ENCODE results near the gene SERPINA9.
A peak's percentile ranks its signal among the peaks of the same experiment; 100 is the strongest.
"Not testable (repeated sequence)": the region's sequence is repeated elsewhere in the genome, so short reads cannot be mapped to it uniquely, and the experiment has no call there.

The SERPINA9 gene

GRCh38 chr14:94501588-94502516 lies 25.9 kb upstream of the SERPINA9 start:
- no peaks in the 10 kb centered on the region for H3K36me3 ChIP-seq (ENCODE audit: insufficient read depth, low read length)
- H3K4me1 ChIP-seq (ENCODE audit: insufficient read depth, low read length): no peaks in the 10 kb centered on the region
- H3K9me3 ChIP-seq (ENCODE audit: control insufficient read depth, insufficient read depth, low read length): no peaks in the 10 kb centered on the region
- no peak overlapping the region for H3K9ac ChIP-seq (ENCODE audit: low read depth, low read length)

- Histone ChIP-seq H3K36me3 (ENCODE audit: insufficient read depth, low read length) (no peaks in the 10 kb centered on the region), H3K9ac (ENCODE audit: low read depth, low read length) (no peak overlapping the region), H3K9me3 (ENCODE audit: control insufficient read depth, insufficient read depth, low read length) (no peaks in the 10 kb centered on the region), H3K4me1 (ENCODE audit: insufficient read depth, low read length) (no peaks in the 10 kb centered on the region)
These were observed 24.3 kb upstream of the SERPINA9 start for GRCh38 chr14:94500264-94500663.

DNA sequence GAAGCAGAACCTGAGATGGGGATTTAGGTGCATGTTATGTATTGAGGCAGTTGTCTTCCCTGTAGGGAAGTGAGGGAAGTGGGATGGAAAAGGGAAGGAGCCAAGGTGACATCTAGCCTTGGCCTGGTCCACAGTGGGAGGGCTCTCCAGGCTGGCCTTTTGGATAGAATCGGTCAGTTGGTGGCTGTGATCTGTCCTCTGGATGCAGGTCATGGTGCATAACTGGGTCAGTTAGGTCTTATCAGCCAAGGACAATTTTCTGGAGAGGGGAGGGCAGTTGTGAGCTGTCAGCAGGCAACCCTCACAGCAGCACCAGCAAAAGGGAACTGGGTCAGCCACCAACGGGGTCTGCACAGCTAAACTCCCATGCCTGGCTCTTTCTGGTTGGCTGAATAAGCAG lies 23.7 kb upstream of the SERPINA9 start:
- no peaks in the 10 kb centered on the region for H3K4me1 ChIP-seq (ENCODE audit: insufficient read depth, low read length)
- H3K9ac ChIP-seq (ENCODE audit: low read depth, low read length): no peak overlapping the region
- H3K36me3 ChIP-seq (ENCODE audit: insufficient read depth, low read length): no peaks in the 10 kb centered on the region
- no peaks in the 10 kb centered on the region for H3K9me3 ChIP-seq (ENCODE audit: control insufficient read depth, insufficient read depth, low read length)

- Histone ChIP-seq H3K4me1 (ENCODE audit: insufficient read depth, low read length) (no peaks in the 10 kb centered on the region), H3K9me3 (ENCODE audit: control insufficient read depth, insufficient read depth, low read length) (no peaks in the 10 kb centered on the region), H3K36me3 (ENCODE audit: insufficient read depth, low read length) (no peaks in the 10 kb centered on the region), H3K9ac (ENCODE audit: low read depth, low read length) (no peak overlapping the region)
These were observed 22.2 kb upstream of the SERPINA9 start for GRCh38 chr14:94498215-94498614.

GRCh38 chr14:94494085-94494484 lies 18.1 kb upstream of the SERPINA9 start:
- Histone ChIP-seq H3K4me1 (ENCODE audit: insufficient read depth, low read length) (no peaks in the 10 kb centered on the region), H3K36me3 (ENCODE audit: insufficient read depth, low read length) (no peaks in the 10 kb centered on the region), H3K9ac (ENCODE audit: low read depth, low read length) (no peak overlapping the region), H3K9me3 (ENCODE audit: control insufficient read depth, insufficient read depth, low read length) (no peaks in the 10 kb centered on the region)

- no peaks in the 10 kb centered on the region for H3K36me3 ChIP-seq (ENCODE audit: insufficient read depth, low read length)
- no peaks in the 10 kb centered on the region; the same call in 1 of the 2 replicates for H3K4me1 ChIP-seq (ENCODE audit: insufficient read depth, low read length)
- H3K9me3 ChIP-seq (ENCODE audit: control insufficient read depth, insufficient read depth, low read length): no peaks in the 10 kb centered on the region
- H3K9ac ChIP-seq (ENCODE audit: low read depth, low read length): no peak overlapping the region
These were observed 15.5 kb upstream of the SERPINA9 start for GRCh38 chr14:94491511-94491910.

- Histone ChIP-seq H3K9ac (ENCODE audit: low read depth, low read length) (no peak overlapping the region), H3K9me3 (ENCODE audit: control insufficient read depth, insufficient read depth, low read length) (no peaks in the 10 kb centered on the region), H3K36me3 (ENCODE audit: insufficient read depth, low read length) (no peaks in the 10 kb centered on the region), H3K4me1 (ENCODE audit: insufficient read depth, low read length) (no peaks in the 10 kb centered on the region; the same call in 1 of the 2 replicates)
These were observed 13.3 kb upstream of the SERPINA9 start for GRCh38 chr14:94489336-94489735.

DNA sequence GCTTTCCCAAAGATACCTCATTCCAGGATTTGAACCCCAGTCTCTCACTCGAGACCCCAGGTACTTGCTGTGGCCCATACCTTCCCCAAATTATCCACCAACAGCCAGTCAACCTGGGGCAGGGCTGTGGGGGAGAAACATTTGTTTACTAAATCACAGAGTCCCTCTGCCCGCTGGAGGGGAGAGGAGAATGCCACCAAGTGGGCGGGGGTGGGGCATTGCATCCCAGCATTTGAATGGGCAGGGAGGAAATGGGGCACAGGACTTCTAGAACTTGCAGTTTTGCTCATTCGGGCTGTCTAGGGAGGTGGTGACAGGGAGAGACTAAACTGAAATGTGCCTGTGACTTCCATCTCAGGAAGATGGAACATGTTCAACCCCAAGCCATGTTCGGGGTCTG lies 10.9 kb upstream of the SERPINA9 start:
- H3K9ac ChIP-seq (ENCODE audit: low read depth, low read length): peak overlapping the region; percentile 55

DNA sequence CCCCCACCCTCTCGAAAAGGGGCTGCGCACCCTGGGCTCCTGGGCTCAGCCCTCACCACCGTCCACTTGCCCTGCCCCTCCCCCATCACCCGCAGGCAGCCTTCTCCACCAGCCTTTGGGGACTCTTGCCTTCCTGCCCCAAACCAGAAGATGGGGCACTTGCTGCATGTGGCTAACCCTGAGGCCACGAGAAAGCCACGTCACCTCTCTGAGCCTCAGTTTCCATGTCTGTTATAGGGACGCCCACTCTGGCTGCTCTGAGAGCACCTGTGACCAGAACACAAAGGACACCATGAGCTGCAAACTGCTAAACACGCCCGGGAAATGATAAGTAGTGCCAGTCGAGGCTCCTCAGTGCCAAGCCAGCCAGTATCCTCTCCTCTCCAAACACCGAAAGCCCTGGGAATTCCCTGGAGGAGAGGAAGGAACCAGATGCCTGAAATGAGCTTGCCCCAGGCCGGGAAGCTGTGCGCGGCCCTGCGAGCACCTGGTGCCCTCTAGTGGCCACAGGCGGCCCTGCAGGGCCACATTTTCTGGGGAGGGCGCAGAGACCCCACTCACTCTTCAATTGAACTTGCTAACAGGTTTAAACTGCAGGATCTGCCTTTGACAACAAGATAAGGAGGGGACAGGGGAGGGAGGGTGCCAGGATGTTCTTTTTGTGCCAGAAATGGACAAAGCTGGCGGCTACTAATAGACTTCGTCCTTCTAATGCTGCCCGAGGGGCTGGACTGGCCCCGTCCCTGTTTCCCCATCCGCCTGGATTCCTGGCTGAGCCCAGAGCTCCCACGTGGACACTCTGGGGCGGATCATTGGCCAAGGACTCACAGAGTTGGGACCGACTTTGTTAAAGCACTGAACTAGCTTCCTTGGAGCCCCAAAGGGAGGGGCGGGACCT lies 10.2 kb upstream of the SERPINA9 start:
- Histone ChIP-seq H3K4me1 (ENCODE audit: insufficient read depth, low read length) (no peaks in the 10 kb centered on the region; the same call in 1 of the 2 replicates), H3K9me3 (ENCODE audit: control insufficient read depth, insufficient read depth, low read length) (no peaks in the 10 kb centered on the region), H3K9ac (ENCODE audit: low read depth, low read length) (peak overlapping the region; percentile 55), H3K36me3 (ENCODE audit: insufficient read depth, low read length) (no peaks in the 10 kb centered on the region)

More for the DNA sequence above, 10.9 kb upstream of the SERPINA9 start:
- Histone ChIP-seq H3K9me3 (ENCODE audit: control insufficient read depth, insufficient read depth, low read length) (no peaks in the 10 kb centered on the region), H3K4me1 (ENCODE audit: insufficient read depth, low read length) (no peaks in the 10 kb centered on the region; the same call in 1 of the 2 replicates), H3K36me3 (ENCODE audit: insufficient read depth, low read length) (no peaks in the 10 kb centered on the region)

DNA sequence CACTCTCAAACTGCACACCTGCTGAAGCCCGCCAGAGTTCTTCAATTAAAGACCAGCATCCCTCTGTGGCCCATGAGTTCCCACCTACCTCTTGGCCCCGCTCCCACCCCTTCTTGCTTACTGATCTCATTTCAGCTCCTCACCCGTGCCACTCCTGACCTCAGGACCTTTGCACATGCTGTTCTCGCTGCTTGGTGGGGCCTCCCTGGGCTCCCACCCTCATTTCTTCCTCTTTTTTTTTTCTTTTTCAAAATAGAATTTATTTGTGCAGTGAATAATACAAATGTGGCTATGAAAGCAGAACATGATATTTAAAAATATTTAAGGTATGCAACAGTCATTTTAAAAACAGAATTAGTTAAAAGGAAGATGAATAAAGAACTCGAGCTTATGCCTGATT lies 8.5 kb upstream of the SERPINA9 start:
- no peaks in the 10 kb centered on the region for H3K9me3 ChIP-seq (ENCODE audit: control insufficient read depth, insufficient read depth, low read length)
- H3K4me1 ChIP-seq (ENCODE audit: insufficient read depth, low read length): no peaks in the 10 kb centered on the region; the same call in 1 of the 2 replicates
- H3K36me3 ChIP-seq (ENCODE audit: insufficient read depth, low read length): no peaks in the 10 kb centered on the region
- H3K9ac ChIP-seq (ENCODE audit: low read depth, low read length): no peak overlapping the region

DNA sequence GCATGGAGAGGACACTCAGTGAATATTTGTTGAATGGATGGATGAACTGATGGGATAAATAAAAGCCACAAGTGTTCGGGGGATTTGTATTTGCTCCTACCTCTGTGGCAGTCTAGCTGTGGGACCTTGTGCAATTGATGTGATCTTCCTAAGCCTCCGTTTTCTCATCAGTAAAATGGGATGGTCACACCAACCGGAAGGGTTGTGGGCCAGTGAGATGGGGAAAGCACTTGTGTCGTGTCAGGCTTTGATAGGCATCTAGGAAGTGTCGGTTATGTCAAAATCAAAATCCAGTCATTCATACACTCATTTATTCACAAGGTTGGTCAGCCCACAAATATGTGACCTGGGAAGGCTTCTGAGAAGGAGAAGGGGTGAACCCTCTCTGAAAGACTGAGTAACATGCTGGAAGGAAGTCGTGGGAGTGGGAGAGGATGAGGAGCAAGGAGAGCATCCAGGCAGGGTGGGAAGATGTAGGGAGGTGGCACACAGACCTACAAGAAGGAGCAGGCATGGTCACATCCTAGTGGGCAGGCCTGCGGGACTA lies 7.8 kb upstream of the SERPINA9 start:
- H3K9ac ChIP-seq (ENCODE audit: low read depth, low read length): no peak overlapping the region
- H3K4me1 ChIP-seq (ENCODE audit: insufficient read depth, low read length): no peaks in the 10 kb centered on the region; the same call in 1 of the 2 replicates
- no peaks in the 10 kb centered on the region for H3K36me3 ChIP-seq (ENCODE audit: insufficient read depth, low read length)
- H3K9me3 ChIP-seq (ENCODE audit: control insufficient read depth, insufficient read depth, low read length): peaks cover 4% of the 10 kb centered on the region; the same call in 1 of the 2 replicates

DNA sequence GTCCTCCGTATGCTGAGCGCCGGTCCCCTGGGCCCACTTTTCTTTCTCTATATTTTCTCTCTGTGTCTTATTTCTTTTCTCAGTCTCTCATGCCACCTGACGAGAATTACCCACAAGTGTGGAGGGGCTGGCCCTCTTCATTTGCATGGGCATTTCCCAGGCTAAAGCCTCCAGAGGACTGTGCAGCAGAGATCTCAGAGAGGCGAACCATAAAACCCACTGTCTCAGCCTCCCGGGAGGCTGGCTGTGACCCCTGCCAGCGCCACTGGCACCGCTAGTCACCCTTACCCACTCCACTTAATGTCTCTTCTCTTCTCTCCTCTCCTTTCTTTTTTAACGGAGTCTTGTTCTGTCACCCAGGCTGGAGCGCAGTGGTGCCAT lies 7.1 kb upstream of the SERPINA9 start:
- H3K36me3 ChIP-seq (ENCODE audit: insufficient read depth, low read length): no peaks in the 10 kb centered on the region
- H3K4me1 ChIP-seq (ENCODE audit: insufficient read depth, low read length): no peaks in the 10 kb centered on the region; the same call in 1 of the 2 replicates
- H3K9ac ChIP-seq (ENCODE audit: low read depth, low read length): no peak overlapping the region
- H3K9me3 ChIP-seq (ENCODE audit: control insufficient read depth, insufficient read depth, low read length): peaks cover 7% of the 10 kb centered on the region; the same call in 1 of the 2 replicates

DNA sequence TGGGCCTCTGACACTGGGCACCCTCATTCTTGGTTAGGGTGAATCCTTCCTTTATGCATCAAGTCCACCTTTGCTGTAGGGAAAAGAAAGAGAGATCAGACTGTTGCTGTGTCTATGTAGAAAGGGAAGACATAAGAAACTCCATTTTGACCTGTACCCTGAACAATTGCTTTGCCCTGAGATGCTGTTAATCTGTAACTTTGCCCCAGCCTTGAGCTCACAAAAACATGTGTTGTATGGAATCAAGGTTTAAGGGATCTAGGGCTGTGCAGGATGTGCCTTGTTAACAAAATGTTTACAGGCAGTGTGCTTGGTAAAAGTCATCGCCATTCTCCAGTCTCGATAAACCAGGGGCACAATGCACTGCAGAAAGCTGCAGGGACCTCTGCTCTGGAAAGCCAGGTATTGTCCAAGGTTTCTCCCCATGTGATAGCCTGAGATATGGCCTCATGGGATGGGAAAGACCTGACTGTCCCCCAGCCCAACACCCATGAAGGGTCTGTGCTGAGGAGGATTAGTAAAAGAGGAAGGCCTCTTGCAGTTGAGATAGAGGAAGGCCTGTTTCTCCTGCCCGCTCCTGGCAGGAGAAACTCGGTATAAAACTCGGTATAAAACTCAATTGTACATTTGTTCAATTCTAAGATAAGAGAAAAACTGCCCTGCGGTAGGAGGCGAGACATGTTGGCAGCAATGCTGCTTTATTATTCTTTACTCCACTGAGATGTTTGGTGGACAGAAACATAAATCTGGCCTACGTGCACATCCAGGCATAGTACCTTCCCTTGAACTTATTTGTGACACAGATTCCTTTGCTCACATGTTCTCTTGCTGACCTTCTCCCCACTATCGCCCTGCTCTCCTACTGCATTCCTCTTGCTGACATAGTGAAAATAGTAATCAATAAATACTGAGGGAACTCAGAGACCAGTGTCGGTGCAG lies 6.4 kb upstream of the SERPINA9 start:
- H3K9ac ChIP-seq (ENCODE audit: low read depth, low read length); H3K4me1 ChIP-seq (ENCODE audit: insufficient read depth, low read length): not testable (repeated sequence)

More for the DNA sequence above, 6.4 kb upstream of the SERPINA9 start:
- not testable (repeated sequence) for H3K9me3 ChIP-seq (ENCODE audit: control insufficient read depth, insufficient read depth, low read length); H3K36me3 ChIP-seq (ENCODE audit: insufficient read depth, low read length)
